Suprapubic skin (tissue), 4 donors: Measurements from ENCODE around the gene RASSF7.

Source experiments
- EP300 ChIP-seq: sonication (generic); formaldehyde crosslinking; IDR thresholded peaks from one replicate; pipeline ENCODE4 v1.6.1; 2017; ENCODE audit warnings: antibody characterized with exemption
- POLR2A ChIP-seq, 2 donors: fragments of 450-650 bp; IDR thresholded peaks; one replicate each; pipeline ENCODE4 v1.6.1; 2017; ENCODE audit warnings: antibody characterized with exemption in 2 of 2, mild to moderate bottlenecking in 2 of 2, moderate library complexity in 2 of 2
- POLR2AphosphoS5 ChIP-seq, 3 donors: sonication (generic); formaldehyde crosslinking; IDR thresholded peaks; one replicate each; pipeline ENCODE4 v1.6.1; 2017; ENCODE audit warnings: antibody characterized with exemption in 3 of 3
- TF ChIP-seq, protein P1 (sequence below), 2 donors: fragments of 200-600 bp in 1 of 2; fragments of 450-650 bp in 1 of 2; sonication (generic) in 1 of 2; IDR thresholded peaks; one replicate each; pipeline ENCODE4 v1.5.1; 2016 to 2019; ENCODE audit warnings: antibody characterized with exemption in 2 of 2, mild to moderate bottlenecking in 1 of 2, moderate library complexity in 1 of 2

DNA sequence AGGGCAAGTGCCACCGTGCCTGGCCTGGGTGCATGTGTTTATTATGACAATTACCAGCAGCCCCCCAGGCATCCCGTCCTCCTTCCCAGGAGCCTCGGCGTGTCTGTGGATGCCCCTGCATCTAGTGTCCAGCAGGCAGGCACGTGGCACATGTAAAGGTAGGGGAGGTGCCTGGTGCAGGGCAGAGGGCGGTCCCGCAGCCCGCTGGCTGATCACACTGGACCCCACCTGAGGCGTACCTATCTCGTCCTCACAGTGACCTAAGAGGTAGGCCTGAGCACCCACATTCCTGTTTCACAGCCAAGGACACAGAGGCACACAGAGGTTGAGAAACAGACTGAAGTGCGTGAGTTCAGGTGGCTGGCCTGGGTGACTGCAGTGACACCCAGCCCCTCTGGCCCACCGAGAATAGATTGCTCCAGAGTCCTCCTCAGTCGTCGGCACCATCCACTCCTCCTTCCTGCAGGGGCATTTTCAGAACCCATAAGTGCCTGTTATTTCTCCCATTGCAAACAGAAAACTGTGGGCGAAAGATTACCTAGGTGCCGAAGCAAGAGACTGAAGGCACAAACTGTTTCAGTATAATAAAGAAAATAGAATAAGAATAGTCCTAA lies 12.5 kb downstream of the RASSF7 start:
- TF ChIP-seq, protein P1, sequence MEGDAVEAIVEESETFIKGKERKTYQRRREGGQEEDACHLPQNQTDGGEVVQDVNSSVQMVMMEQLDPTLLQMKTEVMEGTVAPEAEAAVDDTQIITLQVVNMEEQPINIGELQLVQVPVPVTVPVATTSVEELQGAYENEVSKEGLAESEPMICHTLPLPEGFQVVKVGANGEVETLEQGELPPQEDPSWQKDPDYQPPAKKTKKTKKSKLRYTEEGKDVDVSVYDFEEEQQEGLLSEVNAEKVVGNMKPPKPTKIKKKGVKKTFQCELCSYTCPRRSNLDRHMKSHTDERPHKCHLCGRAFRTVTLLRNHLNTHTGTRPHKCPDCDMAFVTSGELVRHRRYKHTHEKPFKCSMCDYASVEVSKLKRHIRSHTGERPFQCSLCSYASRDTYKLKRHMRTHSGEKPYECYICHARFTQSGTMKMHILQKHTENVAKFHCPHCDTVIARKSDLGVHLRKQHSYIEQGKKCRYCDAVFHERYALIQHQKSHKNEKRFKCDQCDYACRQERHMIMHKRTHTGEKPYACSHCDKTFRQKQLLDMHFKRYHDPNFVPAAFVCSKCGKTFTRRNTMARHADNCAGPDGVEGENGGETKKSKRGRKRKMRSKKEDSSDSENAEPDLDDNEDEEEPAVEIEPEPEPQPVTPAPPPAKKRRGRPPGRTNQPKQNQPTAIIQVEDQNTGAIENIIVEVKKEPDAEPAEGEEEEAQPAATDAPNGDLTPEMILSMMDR (IDR thresholded peaks at IDR 0.05), result no peak
- TF ChIP-seq POLR2AphosphoS5 (IDR thresholded peaks at IDR 0.05), result no peak
- TF ChIP-seq POLR2A (IDR thresholded peaks at IDR 0.05), result no peak
- TF ChIP-seq EP300, result no peak
